Endothelial cell of umbilical vein (primary cell): ENCODE measurements around the gene ZNF609. TPM values are rescaled to one million over a fixed set of nuclear protein-coding genes. Genes with fewer than 3 reads are reported as not detected.
"Not testable (repeated sequence)": the region's sequence is repeated elsewhere in the genome, so short reads cannot be mapped to it uniquely, and the experiment has no call there.

ENCODE experiments used
- BruUV-seq: library from RNA; stranded (reverse); fragments of 400-500 nt; replicated peaks from 2 replicates; lab custom pipeline; 2021; lab: Mats Ljungman, UMichigan
- CTCF ChIA-PET: fragments of 300-600, 350-600 bp; sonication (Branson Sonifier 250); formaldehyde crosslinking; loops from one replicate; lab custom pipeline; 2021; ENCODE audit warnings: antibody characterized with exemption, inconsistent platforms; lab: Charles Lee
- POLR2A ChIA-PET: fragments of 300-600, 350-600 bp; sonication (Branson Sonifier 250); formaldehyde crosslinking; loops from one replicate; lab custom pipeline; 2021; ENCODE audit warnings: antibody characterized with exemption, inconsistent platforms; lab: Charles Lee
- DNase-seq: peaks from one replicate; pipeline ENCODE4 v3.0.0-alpha.2; 2011; ENCODE audit warnings: low read depth, low spot score
- FAIRE-seq: peaks from 2 replicates; lab custom pipeline; 2011; peaks lifted over from hg19 to GRCh38; lab: Jason Lieb, UNC
- H2AFZ ChIP-seq: 2 replicates; pipeline ENCODE4 v1.6.0; 2012; ENCODE audit warnings: low read depth, low read length, control low read depth, inconsistent platforms
- H3K27ac ChIP-seq: 2 replicates; pipeline ENCODE4 v1.5.1; 2011; ENCODE audit warnings: low read depth, mild to moderate bottlenecking, control low read depth, low read length, moderate library complexity; ENCODE audit not compliant: insufficient read depth
- H3K27me3 ChIP-seq, 2 experiments: 2 replicates each; pipeline versions ENCODE4 v1.6.0 to v1.6.1; 2011; ENCODE audit warnings: low read length in 2 of 2, mixed read lengths in 1 of 2; ENCODE audit not compliant: control insufficient read depth in 2 of 2, insufficient read depth in 2 of 2
- H3K36me3 ChIP-seq, 2 experiments: 2 replicates in 1 of 2; 3 replicates in 1 of 2; pipeline ENCODE4 v1.5.1; 2011; ENCODE audit warnings: low read length in 2 of 2, mild to moderate bottlenecking in 1 of 2, moderate library complexity in 1 of 2; ENCODE audit not compliant: control insufficient read depth in 2 of 2, insufficient read depth in 2 of 2; ENCODE audit errors: extremely low read depth in 1 of 2
- H3K4me1 ChIP-seq: 3 replicates; pipeline ENCODE4 v1.5.1; 2011; ENCODE audit warnings: mild to moderate bottlenecking, low read length; ENCODE audit not compliant: control insufficient read depth, insufficient read depth; ENCODE audit errors: extremely low read depth
- H3K4me2 ChIP-seq: 2 replicates; pipeline ENCODE4 v1.6.1; 2011; ENCODE audit warnings: low read length, control low read depth, mixed read lengths; ENCODE audit not compliant: insufficient read depth
- H3K4me3 ChIP-seq, 3 experiments: fragments of 200-600 bp in 1 of 3; sonication (generic), shearing (Covaris generic) in 1 of 3; replicated peaks in 1 of 3; 2 replicates each; pipeline ENCODE4 v1.5.1; 2011 to 2016; ENCODE audit warnings: control low read depth in 3 of 3, low read length in 3 of 3, mild to moderate bottlenecking in 2 of 3, inconsistent platforms in 1 of 3, low read depth in 1 of 3, moderate library complexity in 1 of 3; ENCODE audit not compliant: insufficient read depth in 1 of 3
- H3K79me2 ChIP-seq: 2 replicates; pipeline ENCODE4 v1.6.0; 2012; ENCODE audit warnings: low read length, inconsistent platforms; ENCODE audit not compliant: control insufficient read depth, insufficient read depth
- H3K9ac ChIP-seq: replicated peaks from 2 replicates; pipeline ENCODE3; 2011; ENCODE audit warnings: low read length, control low read depth; ENCODE audit not compliant: insufficient read depth; ENCODE audit errors: extremely low read depth
- H3K9me1 ChIP-seq: replicated peaks from 3 replicates; pipeline ENCODE4 v1.6.0; 2011; ENCODE audit warnings: mild to moderate bottlenecking, low read length; ENCODE audit not compliant: control insufficient read depth, insufficient read depth; ENCODE audit errors: extremely low read depth
- H3K9me3 ChIP-seq: replicated peaks from 2 replicates; pipeline ENCODE4 v1.5.1; 2012; ENCODE audit warnings: low read length, inconsistent platforms; ENCODE audit not compliant: control insufficient read depth, insufficient read depth
- H4K20me1 ChIP-seq: replicated peaks from 2 replicates; pipeline ENCODE3; 2011; ENCODE audit warnings: mild to moderate bottlenecking, low read length; ENCODE audit not compliant: control insufficient read depth, insufficient read depth; ENCODE audit errors: extremely low read depth
- EZH2 ChIP-seq: IDR thresholded peaks from 2 replicates; pipeline ENCODE4 v1.6.1; 2012; ENCODE audit warnings: borderline replicate concordance, low read depth, mild to moderate bottlenecking, moderate library complexity, low read length, inconsistent platforms; ENCODE audit not compliant: severe bottlenecking
- FOS ChIP-seq: IDR thresholded peaks from 2 replicates; pipeline ENCODE4 v1.6.1; 2011; ENCODE audit warnings: mild to moderate bottlenecking, low read length, moderate library complexity, borderline replicate concordance; ENCODE audit not compliant: insufficient read depth
- GATA2 ChIP-seq: IDR thresholded peaks from 2 replicates; pipeline ENCODE4 v1.7.0; 2011; ENCODE audit warnings: low read depth, mild to moderate bottlenecking, moderate library complexity, mixed read lengths, low read length; ENCODE audit not compliant: insufficient read length, insufficient read depth
- JUN ChIP-seq: IDR thresholded peaks from 2 replicates; pipeline ENCODE4 v1.6.1; 2011; ENCODE audit warnings: borderline replicate concordance, low read depth; ENCODE audit not compliant: insufficient read length, insufficient read depth
- MYC ChIP-seq: IDR thresholded peaks from one replicate; pipeline ENCODE4 v1.6.1; 2011; ENCODE audit warnings: mild to moderate bottlenecking, low read depth, low read length
- POLR2A ChIP-seq: IDR thresholded peaks from 2 replicates; pipeline ENCODE4 v1.6.1; 2012; ENCODE audit warnings: low read depth, mild to moderate bottlenecking, control low read depth, low read length
- POLR2AphosphoS5 ChIP-seq: IDR thresholded peaks from 2 replicates; pipeline ENCODE4 v1.6.1; 2012; ENCODE audit warnings: low read depth, mild to moderate bottlenecking, control low read depth, low read length, moderate library complexity; ENCODE audit not compliant: insufficient read depth
- dilution Hi-C: fragments of 300-500 bp; cut with MboI; formaldehyde crosslinking; loops from one replicate; pipeline ENCODE4 v1.15.0; 2019; ENCODE audit warnings: low sequenced_read_pairs; ENCODE audit not compliant: extremely low pct_ligation_motif_present
- intact Hi-C: fragments of 100-400 bp; cut with micrococcal nuclease; formaldehyde crosslinking; loops from one replicate; pipeline ENCODE4 v1.10.0; 2022
- polyA plus RNA-seq, 4 experiments: library from polyadenylated mRNA; depleted of rRNA in 3 of 4; stranded (reverse) in 3 of 4; unstranded in 1 of 4; fragments of >200 nt; gene quantifications; 2 replicates each; pipeline versions ENCODE4 v1.2.1 to v1.2.3, GENCODE V29; 2011 to 2012; ENCODE audit warnings: missing spikeins in 1 of 4
- total RNA-seq: library from RNA; stranded (reverse); gene quantifications from 2 replicates; pipeline ENCODE4 v1.2.3, GENCODE V29; 2021
- TF ChIP-seq, protein P1 (sequence below): IDR thresholded peaks from 2 replicates; pipeline ENCODE4 v1.6.1; 2011; ENCODE audit not compliant: insufficient read depth, insufficient read length
- TF ChIP-seq, protein P2 (sequence below), 2 donors: IDR thresholded peaks; 1 replicate in 1 of 2; 2 replicates in 1 of 2; pipeline ENCODE4 v1.5.1; 2011; ENCODE audit warnings: low read length in 2 of 2, mild to moderate bottlenecking in 2 of 2, moderate library complexity in 2 of 2, control low read depth in 1 of 2, inconsistent platforms in 1 of 2, low read depth in 1 of 2; ENCODE audit not compliant: insufficient read depth in 1 of 2; ENCODE audit errors: extremely low read depth in 1 of 2

Gene ZNF609
- total and polyA plus RNA-seq, 2 donors (not counting 3 experiments of a cell fraction or from before 2014, with no cell fraction given): 18.2 to 49.6 TPM

DNA sequence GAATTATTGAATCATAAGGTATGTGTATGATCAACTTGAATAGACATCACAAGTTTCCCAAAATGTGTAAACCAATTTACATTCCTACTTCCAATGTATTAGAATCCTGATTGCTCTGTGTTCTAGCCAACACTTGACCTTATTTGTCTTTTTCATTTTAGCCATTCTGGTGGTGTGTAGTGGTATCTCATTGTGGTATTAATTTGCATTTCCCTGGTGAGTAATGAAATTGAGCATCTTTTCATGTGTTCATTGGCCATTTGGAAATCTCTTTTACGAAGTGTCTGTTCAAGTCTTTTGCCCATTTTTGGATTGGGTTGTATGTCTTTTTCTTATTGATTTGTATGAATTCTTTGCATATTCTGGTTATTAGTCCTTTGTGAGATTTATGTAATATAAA lies 177.0 kb downstream of the ZNF609 start:
- no peak for TF ChIP-seq EZH2
- TF ChIP-seq JUN: no peak
- no peak for TF ChIP-seq FOS
- no peak for TF ChIP-seq POLR2AphosphoS5
- TF ChIP-seq, protein P1, sequence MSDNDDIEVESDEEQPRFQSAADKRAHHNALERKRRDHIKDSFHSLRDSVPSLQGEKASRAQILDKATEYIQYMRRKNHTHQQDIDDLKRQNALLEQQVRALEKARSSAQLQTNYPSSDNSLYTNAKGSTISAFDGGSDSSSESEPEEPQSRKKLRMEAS: no peak
- TF ChIP-seq GATA2: no peak
- TF ChIP-seq, protein P2, sequence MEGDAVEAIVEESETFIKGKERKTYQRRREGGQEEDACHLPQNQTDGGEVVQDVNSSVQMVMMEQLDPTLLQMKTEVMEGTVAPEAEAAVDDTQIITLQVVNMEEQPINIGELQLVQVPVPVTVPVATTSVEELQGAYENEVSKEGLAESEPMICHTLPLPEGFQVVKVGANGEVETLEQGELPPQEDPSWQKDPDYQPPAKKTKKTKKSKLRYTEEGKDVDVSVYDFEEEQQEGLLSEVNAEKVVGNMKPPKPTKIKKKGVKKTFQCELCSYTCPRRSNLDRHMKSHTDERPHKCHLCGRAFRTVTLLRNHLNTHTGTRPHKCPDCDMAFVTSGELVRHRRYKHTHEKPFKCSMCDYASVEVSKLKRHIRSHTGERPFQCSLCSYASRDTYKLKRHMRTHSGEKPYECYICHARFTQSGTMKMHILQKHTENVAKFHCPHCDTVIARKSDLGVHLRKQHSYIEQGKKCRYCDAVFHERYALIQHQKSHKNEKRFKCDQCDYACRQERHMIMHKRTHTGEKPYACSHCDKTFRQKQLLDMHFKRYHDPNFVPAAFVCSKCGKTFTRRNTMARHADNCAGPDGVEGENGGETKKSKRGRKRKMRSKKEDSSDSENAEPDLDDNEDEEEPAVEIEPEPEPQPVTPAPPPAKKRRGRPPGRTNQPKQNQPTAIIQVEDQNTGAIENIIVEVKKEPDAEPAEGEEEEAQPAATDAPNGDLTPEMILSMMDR (IDR thresholded peaks at IDR 0.05; ENCODE audit: extremely low read depth in 1 of 2, insufficient read depth in 1 of 2, low read depth in 1 of 2, low read length in 2 of 2): no peak
- TF ChIP-seq POLR2A: no peak
- TF ChIP-seq MYC: no peak
- Histone ChIP-seq H3K27ac (no peak overlapping the region), H3K9me1 (no peaks in the 10 kb centered on the region), H4K20me1 (no peaks in the 10 kb centered on the region), H2AFZ (no peak overlapping the region), H3K9ac (no peak overlapping the region), H3K79me2 (peaks cover 48% of the 10 kb centered on the region), H3K9me3 (no peaks in the 10 kb centered on the region), H3K4me3 (no peak overlapping the region), H3K4me1 (peaks cover 6% of the 10 kb centered on the region), H3K36me3 (no peaks in the 10 kb centered on the region), H3K27me3 (no peaks in the 10 kb centered on the region), H3K4me2 (no peak overlapping the region)
- FAIRE-seq (no peak), DNase-seq (no peak)
- POLR2A ChIA-PET: no interaction called here
- dilution Hi-C loops (no loop called here), intact Hi-C loops (no loop called here)
- BruUV-seq: no TSS peak
- CTCF ChIA-PET: no interaction called here

DNA sequence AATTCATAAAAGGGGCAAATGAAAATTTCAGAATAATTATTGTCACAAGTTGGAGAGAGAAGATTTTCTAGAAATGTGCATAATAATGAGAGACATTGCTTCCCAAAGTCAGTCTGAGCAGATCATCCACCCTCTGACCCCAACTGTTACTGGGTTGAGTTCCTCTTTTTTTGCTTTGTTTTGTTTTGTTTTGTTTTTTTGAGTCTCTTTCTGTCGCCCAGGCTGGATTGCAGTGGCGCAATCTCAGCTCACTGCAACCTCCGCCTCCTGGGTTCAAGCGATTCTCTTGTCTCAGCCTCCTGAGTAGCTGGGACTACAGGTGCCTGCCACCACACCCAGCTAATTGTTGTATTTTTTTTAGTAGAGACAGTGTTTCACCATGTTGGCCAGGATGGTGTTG lies 179.4 kb downstream of the ZNF609 start:
- BruUV-seq, intact Hi-C loops, H3K4me2 ChIP-seq: not testable (repeated sequence)

More for the DNA sequence above, 179.4 kb downstream of the ZNF609 start:
- FAIRE-seq, H3K4me1 ChIP-seq, POLR2A ChIA-PET, H3K9ac ChIP-seq, H3K27me3 ChIP-seq, H3K9me1 ChIP-seq, DNase-seq, H3K27ac ChIP-seq, dilution Hi-C loops, H2AFZ ChIP-seq, H3K4me3 ChIP-seq, H3K36me3 ChIP-seq, H4K20me1 ChIP-seq, H3K9me3 ChIP-seq: not testable (repeated sequence)
- CTCF ChIA-PET: interaction anchor here (1.1 to 1.4 kb wide), 2 partner anchors 12 to 14 kb away, joined by 3 to 4 read pairs; no protein-coding TSS in a partner anchor
- peaks cover 49% of the 10 kb centered on the region for H3K79me2 ChIP-seq
